OCI-LY7 (cell line): ENCODE measurements around the gene VPS13C. TPM values are rescaled to one million over a fixed set of nuclear protein-coding genes. Genes with fewer than 3 reads are reported as not detected.

ENCODE experiments used
- BruUV-seq: library from RNA; stranded (reverse); fragments of 400-500 nt; replicated peaks from 2 replicates; lab custom pipeline; 2021; lab: Mats Ljungman, UMichigan
- CTCF ChIA-PET: fragments of 300-600 bp; sonication (Branson Sonifier 250); formaldehyde crosslinking; loops from one replicate; lab custom pipeline; 2022; ENCODE audit warnings: antibody characterized with exemption; ENCODE audit not compliant: unreplicated experiment; lab: Charles Lee
- POLR2A ChIA-PET: fragments of 300-600 bp; sonication (Branson Sonifier 250); formaldehyde crosslinking; loops from one replicate; lab custom pipeline; 2022; ENCODE audit warnings: antibody characterized with exemption; lab: Charles Lee
- DNase-seq: peaks from one replicate; pipeline ENCODE4 v3.0.0-alpha.2; 2015; ENCODE audit warnings: low spot score
- H2AFZ ChIP-seq: fragments of 200-600 bp; sonication (generic), shearing (Covaris generic); 2 replicates; pipeline ENCODE4 v1.6.1; 2014; ENCODE audit warnings: mild to moderate bottlenecking, antibody characterized with exemption, low read length, moderate library complexity
- H3K27ac ChIP-seq: fragments of 200-600 bp; sonication (generic); 2 replicates; pipeline ENCODE4 v1.5.1; 2014; ENCODE audit warnings: mixed run types, low read depth, mild to moderate bottlenecking, moderate library complexity, low read length, inconsistent platforms; ENCODE audit not compliant: poor library complexity, severe bottlenecking
- H3K36me3 ChIP-seq: fragments of 200-600 bp; sonication (generic); 2 replicates; pipeline ENCODE4 v1.6.1; 2014; ENCODE audit warnings: mild to moderate bottlenecking, antibody characterized with exemption, low read length, moderate library complexity, mixed read lengths; ENCODE audit not compliant: insufficient read depth
- H3K4me1 ChIP-seq: fragments of 200-600 bp; sonication (generic); 2 replicates; pipeline ENCODE4 v1.5.1; 2014; ENCODE audit warnings: mild to moderate bottlenecking, low read length; ENCODE audit not compliant: insufficient read depth, poor library complexity, severe bottlenecking
- H3K4me2 ChIP-seq: fragments of 200-600 bp; sonication (generic); 2 replicates; pipeline ENCODE4 v1.6.1; 2014; ENCODE audit warnings: mild to moderate bottlenecking, low read length
- H3K4me3 ChIP-seq: fragments of 200-600 bp; sonication (generic); 2 replicates; pipeline ENCODE4 v1.5.1; 2014; ENCODE audit warnings: mild to moderate bottlenecking, low read depth, low read length; ENCODE audit not compliant: poor library complexity, severe bottlenecking
- H3K79me2 ChIP-seq: fragments of 200-600 bp; sonication (generic); 2 replicates; pipeline ENCODE4 v1.6.1; 2016; ENCODE audit warnings: low read depth, mild to moderate bottlenecking, low read length, moderate library complexity, mixed read lengths; ENCODE audit not compliant: insufficient read depth
- H3K9me2 ChIP-seq: fragments of 200-600 bp; sonication (generic); 2 replicates; pipeline ENCODE4 v1.6.1; 2016; ENCODE audit warnings: mild to moderate bottlenecking, low read length, mixed read lengths; ENCODE audit not compliant: insufficient read depth
- H3K9me3 ChIP-seq: fragments of 200-600 bp; sonication (generic); 2 replicates; pipeline ENCODE4 v1.6.1; 2014; ENCODE audit warnings: mild to moderate bottlenecking, mixed run types, low read length, mixed read lengths
- H4K20me1 ChIP-seq: fragments of 200-600 bp; sonication (generic); 2 replicates; pipeline ENCODE4 v1.6.1; 2014; ENCODE audit warnings: mild to moderate bottlenecking, antibody characterized with exemption, low read length, moderate library complexity, mixed read lengths; ENCODE audit not compliant: insufficient read depth
- EZH2phosphoT487 ChIP-seq: fragments of 200-600 bp; sonication (generic); IDR thresholded peaks from 2 replicates; pipeline ENCODE4 v1.6.1; 2018; ENCODE audit warnings: low read depth, borderline replicate concordance, mild to moderate bottlenecking, mixed run types, antibody characterized with exemption, low read length, moderate library complexity, mixed read lengths
- intact Hi-C: fragments of 100-400 bp; cut with micrococcal nuclease; formaldehyde crosslinking; loops from one replicate; pipeline ENCODE4 v1.10.0; 2022; ENCODE audit not compliant: unreplicated experiment
- total RNA-seq, 2 experiments: library from RNA; depleted of rRNA in 1 of 2; stranded (reverse); fragments of >200 nt in 1 of 2; shearing (Covaris generic) in 1 of 2; gene quantifications; 2 replicates each; pipeline ENCODE4 v1.2.3, GENCODE V29; 2014 to 2022
- TF ChIP-seq, protein P1 (sequence below): fragments of 200-600 bp; sonication (generic); conservative IDR thresholded peaks from 2 replicates; pipeline ENCODE4 v1.5.1; 2014; ENCODE audit warnings: mild to moderate bottlenecking, antibody characterized with exemption, low read length, moderate library complexity, mixed read lengths

Gene VPS13C
- total RNA-seq, 2 experiments from 2014 or later, result 44.4 to 60.6 TPM

DNA sequence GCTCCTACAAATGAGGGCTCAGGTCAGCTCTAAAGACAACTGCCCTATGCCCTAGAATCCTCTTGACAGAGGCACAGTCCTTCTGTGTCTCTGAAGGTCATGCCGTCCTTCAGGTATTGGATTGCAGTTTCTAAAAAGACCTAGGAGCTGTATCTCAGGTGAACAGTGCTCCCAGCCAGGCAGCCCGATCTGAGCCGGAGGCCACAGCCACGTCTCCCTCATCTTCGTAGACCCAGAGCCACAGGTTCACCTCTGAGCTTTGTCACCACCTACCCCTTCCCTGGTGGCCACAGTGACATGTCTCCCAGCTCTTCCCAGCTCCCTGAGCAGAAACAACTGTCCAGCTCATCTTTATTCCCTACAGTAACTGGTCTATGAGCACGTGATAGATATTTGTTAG is 228.0 kb downstream of the VPS13C start:
- H3K4me2 ChIP-seq, result no peak overlapping the region
- no peak for TF ChIP-seq EZH2phosphoT487
- TF ChIP-seq, protein P1, sequence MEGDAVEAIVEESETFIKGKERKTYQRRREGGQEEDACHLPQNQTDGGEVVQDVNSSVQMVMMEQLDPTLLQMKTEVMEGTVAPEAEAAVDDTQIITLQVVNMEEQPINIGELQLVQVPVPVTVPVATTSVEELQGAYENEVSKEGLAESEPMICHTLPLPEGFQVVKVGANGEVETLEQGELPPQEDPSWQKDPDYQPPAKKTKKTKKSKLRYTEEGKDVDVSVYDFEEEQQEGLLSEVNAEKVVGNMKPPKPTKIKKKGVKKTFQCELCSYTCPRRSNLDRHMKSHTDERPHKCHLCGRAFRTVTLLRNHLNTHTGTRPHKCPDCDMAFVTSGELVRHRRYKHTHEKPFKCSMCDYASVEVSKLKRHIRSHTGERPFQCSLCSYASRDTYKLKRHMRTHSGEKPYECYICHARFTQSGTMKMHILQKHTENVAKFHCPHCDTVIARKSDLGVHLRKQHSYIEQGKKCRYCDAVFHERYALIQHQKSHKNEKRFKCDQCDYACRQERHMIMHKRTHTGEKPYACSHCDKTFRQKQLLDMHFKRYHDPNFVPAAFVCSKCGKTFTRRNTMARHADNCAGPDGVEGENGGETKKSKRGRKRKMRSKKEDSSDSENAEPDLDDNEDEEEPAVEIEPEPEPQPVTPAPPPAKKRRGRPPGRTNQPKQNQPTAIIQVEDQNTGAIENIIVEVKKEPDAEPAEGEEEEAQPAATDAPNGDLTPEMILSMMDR, result no peak
- H3K27ac ChIP-seq, result no peak overlapping the region
- H3K79me2 ChIP-seq, result no peaks in the 10 kb centered on the region
- DNase-seq, result no peak
- H3K36me3 ChIP-seq, result no peaks in the 10 kb centered on the region
- no peaks in the 10 kb centered on the region for H3K9me2 ChIP-seq
- intact Hi-C loops, result loop anchor here (10.0 kb wide), 2 partner anchors 197 to 307 kb away; no protein-coding TSS in a partner anchor
- H3K4me1 ChIP-seq, result no peaks in the 10 kb centered on the region
- no peak overlapping the region for H2AFZ ChIP-seq
- no peaks in the 10 kb centered on the region for H3K9me3 ChIP-seq
- CTCF ChIA-PET, result no interaction called here
- BruUV-seq, result no TSS peak
- POLR2A ChIA-PET, result interaction anchor here (0.5 kb wide), 1 partner anchor 196 kb away, joined by 3 read pairs; no protein-coding TSS in a partner anchor
- no peak overlapping the region for H3K4me3 ChIP-seq
- no peaks in the 10 kb centered on the region; the same call in 1 of the 2 replicates for H4K20me1 ChIP-seq

- no peaks in the 10 kb centered on the region; the same call in 1 of the 2 replicates for H4K20me1 ChIP-seq
- CTCF ChIA-PET, result no interaction called here
- TF ChIP-seq EZH2phosphoT487, result no peak
- TF ChIP-seq, protein P1, result no peak
- no peaks in the 10 kb centered on the region for H3K36me3 ChIP-seq
- BruUV-seq, result no TSS peak
- no peaks in the 10 kb centered on the region for H3K9me3 ChIP-seq
- H3K9me2 ChIP-seq, result no peaks in the 10 kb centered on the region
- H3K4me3 ChIP-seq, result no peak overlapping the region
- POLR2A ChIA-PET, result interaction anchor here (0.6 kb wide), 1 partner anchor 1194 kb away, joined by 3 read pairs; no protein-coding TSS in a partner anchor
- no peak for DNase-seq
- H3K4me1 ChIP-seq, result no peaks in the 10 kb centered on the region
- intact Hi-C loops, result loop anchor here (10.0 kb wide), 2 partner anchors 197 to 307 kb away; no protein-coding TSS in a partner anchor
- H3K79me2 ChIP-seq, result no peaks in the 10 kb centered on the region
- H3K4me2 ChIP-seq, result no peak overlapping the region
- no peak overlapping the region for H3K27ac ChIP-seq
- H2AFZ ChIP-seq, result no peak overlapping the region
Measured at GRCh38 chr15:61831505-61831921, 228.7 kb downstream of the VPS13C start.
